ENCODE measurements around the gene FGGY.
"Not testable (repeated sequence)": the region's sequence is repeated elsewhere in the genome, so short reads cannot be mapped to it uniquely, and the experiment has no call there.

The FGGY gene

DNA sequence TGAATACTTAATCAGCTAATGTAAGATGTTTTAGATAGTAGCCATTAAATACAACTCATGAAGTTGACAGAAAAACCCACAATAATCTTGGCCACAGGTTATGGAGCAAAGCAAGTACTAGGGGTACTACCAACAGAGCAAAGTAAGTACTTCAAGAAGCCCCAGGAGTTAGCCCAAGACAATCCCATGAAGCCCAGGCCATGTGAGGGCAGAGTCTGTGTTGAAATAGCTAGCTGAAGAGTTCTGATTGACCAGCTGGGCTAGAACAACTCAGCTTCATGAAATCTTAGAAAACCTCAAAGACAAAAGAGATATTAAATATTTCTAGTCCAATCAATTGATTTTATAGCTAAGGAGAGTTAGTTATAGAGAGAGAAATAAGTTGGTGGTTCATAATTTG is 304.9 kb downstream of the FGGY start:
- DNase-seq = no peak

GRCh38 chr1:59604191-59604590 is 307.3 kb downstream of the FGGY start:
- no peak for DNase-seq

DNA sequence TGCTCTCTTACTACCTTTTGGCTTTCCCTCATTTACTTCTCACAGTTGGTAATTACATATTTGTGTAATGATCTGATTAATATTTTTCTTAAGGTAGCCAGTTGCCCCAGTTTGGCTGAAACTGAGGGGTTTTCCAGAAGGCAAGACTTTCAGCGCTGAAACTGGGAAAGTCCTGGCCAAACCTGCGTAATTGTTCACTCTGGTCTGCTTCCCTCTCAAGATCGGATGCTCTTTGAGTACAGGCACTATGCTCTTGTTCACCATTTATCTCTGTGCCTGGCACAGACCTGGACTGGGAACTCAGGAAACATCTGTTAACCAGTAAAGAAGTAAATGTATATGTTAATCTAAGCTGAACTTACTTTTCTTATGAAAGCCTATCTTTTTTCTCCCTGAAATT is 308.3 kb downstream of the FGGY start:
- DNase-seq = no peak

GRCh38 chr1:59605761-59606160 is 308.9 kb downstream of the FGGY start:
- DNase-seq = no peak

DNA sequence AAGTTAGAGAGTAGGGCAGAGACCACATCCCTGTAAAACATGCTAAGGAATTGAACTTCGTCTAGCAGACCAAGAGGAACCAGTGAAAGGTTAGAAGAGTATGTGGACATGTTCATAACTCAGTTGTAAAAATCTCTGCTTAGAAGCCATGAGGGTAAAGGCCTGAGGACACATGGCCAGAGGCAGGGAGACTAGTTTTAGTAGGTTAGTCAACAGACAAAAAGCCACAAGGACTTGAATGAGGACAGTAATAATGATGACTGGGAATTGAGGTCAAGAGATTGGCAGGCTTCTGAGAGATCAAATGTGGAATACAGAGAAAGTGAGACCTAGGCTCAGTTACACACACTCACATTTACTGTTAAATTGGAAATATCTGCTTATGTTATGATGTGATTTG is 312.4 kb downstream of the FGGY start:
- no peak for DNase-seq

GRCh38 chr1:59610499-59610898 is 313.6 kb downstream of the FGGY start:
- DNase-seq = not testable (repeated sequence)

DNA sequence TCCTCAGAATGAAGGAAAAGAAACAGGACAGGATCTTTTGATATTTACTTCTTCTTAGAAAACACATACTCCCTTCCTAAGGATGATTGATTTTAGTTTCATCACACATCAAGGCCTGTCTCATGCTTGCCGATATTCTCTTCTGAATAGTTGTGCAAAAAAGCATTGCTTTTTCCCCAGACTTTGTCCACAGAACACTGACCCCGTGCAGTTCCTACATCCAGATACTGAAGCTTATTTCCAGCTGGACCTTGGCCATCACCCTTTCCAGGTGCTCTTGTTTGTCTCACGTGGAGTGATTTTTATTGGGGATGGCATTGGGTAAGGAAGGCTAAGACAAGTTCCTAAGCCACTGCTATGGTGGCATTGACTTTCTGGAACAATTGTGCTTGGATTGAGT is 320.5 kb downstream of the FGGY start:
- DNase-seq = no peak

- DNase-seq = no peak
These were observed 322.7 kb downstream of the FGGY start for GRCh38 chr1:59619557-59619956.

DNA sequence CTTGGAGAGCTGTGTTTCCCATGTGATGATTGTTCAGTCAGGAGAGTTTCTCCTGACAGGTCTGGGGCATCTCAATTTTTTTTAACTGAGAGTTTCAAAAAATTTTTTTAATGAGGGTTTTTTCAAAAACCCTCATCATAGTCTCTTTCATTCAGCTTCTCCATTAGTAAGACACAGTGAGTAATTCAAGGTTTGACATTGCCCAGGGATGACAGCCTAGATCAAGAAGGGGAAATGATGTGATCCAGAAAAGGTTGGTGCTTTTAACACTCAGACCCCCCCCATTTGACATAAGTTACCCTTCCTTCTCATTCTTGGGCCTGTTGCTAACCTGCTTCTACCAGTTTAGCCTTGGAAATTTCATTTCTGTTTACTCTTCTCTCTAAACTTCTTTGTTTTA is 328.5 kb downstream of the FGGY start:
- no peak for DNase-seq

DNA sequence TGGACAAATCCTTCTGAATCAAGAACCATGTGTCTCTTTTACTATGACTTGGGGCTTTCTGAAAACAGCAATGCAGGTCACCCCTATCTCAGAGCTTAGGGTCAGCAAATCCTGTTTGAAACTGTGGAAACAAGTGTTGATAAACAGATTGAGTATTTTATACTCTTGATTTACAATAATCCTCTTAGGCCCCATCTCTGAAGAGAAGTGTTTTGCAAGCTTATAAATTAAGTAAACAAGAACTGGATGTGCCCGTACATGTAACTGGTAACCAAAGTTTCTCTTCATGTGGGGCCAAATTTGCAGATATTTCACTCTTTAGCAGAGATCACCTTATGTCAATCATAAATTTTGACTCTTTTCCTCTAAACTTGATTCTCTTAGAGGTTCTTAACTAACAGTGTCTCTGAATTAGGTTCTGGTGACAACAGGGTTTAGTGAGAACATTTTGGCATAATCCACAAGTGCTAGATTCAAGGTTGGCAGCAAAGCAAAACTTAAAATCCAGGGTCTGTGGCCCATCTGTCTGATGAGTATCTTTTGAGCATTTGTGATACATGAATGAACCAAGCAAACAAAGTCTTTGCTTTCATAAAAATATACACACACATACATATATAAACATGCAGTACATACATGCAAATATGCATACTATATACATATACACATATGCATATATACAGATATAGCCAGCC is 334.8 kb downstream of the FGGY start:
- DNase-seq = no peak

DNA sequence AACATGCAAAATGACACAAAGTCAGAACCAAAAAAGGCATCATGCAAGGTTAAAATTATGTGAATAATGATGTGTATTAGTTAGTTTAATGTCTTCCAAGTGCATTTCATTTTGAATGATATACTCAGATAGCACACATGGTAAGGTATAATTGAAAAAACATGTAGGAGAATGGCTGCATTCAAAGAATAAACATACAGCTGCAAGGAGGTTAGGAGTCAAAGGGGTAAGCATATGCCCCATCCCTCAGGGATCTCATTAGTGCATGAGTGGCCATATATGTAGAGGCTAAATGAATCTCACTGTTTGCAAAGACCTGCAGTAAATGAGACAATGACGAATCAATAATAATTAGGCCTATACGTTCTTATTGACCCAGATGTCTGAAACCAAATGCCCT is 338.2 kb downstream of the FGGY start:
- no peak for DNase-seq

GRCh38 chr1:59638231-59638711 is 341.4 kb downstream of the FGGY start:
- no peak for DNase-seq

- DNase-seq = no peak
These were observed 342.4 kb downstream of the FGGY start for GRCh38 chr1:59639266-59639665.

- no peak for DNase-seq
These were observed 344.0 kb downstream of the FGGY start for GRCh38 chr1:59640851-59641250.

GRCh38 chr1:59641836-59642235 is 344.9 kb downstream of the FGGY start:
- DNase-seq = no peak

DNA sequence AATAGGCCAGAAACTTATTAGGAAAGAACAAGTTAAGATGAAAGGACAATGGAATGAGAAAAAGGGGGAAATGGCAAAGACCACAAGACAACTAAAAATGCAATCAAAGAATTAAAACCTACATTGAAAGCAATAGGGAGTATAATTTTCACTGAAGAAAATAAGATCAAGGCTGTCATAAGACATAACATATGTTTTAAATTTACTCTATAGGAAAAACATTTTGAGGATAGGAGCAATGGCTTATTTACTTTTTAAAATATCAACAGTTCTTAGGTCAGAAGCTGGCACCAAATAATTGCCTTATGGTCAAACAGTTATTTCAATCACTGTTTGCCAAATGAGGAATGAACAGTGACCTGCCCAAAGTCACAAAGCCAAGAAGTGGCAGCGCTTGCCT is 346.6 kb downstream of the FGGY start:
- no peak for DNase-seq

GRCh38 chr1:59645893-59646292 is 349.0 kb downstream of the FGGY start:
- no peak for DNase-seq

- DNase-seq = not testable (repeated sequence)
These were observed 356.5 kb downstream of the FGGY start for GRCh38 chr1:59653142-59653958.

GRCh38 chr1:59653968-59654367 is 357.1 kb downstream of the FGGY start:
- no peak for DNase-seq

- no peak for DNase-seq
These were observed 361.1 kb downstream of the FGGY start for GRCh38 chr1:59657873-59658465.

GRCh38 chr1:59664166-59664565 is 367.3 kb downstream of the FGGY start:
- no peak for DNase-seq

DNA sequence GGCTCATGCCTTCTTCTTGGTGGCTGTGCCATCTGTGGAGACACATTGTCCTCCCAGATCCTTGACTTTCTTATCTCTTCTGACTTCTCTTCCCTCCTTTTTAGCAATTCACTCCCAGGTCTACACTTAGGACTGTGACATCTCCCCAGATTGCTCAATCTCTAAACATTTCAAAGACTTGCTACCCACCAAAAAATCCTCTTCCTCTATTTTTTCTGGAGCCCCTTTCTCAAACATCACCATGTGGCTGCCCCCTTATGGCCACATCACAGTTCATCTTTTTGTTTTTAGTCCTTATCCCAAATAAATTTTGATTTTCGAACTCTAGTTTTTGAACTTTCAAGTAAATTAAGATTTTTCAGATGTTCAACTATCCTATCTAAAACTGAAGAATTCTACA is 369.2 kb downstream of the FGGY start:
- DNase-seq = no peak

DNA sequence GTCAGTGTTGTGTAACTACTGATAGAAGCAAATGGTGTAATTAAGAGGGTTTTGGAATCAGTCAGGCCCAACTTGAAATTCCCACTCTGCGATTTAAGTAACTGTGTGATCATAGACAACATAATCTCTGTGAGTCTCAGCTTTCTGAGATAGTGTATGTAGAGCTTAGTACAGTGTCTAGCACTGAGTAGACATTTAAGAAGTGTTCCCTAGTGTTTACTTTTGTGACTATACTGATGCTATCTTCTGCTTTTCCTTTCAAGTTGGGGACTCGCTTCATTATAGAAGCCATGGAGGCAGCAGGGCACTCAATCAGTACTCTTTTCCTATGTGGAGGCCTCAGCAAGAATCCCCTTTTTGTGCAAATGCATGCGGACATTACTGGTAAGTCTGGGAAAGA is 370.1 kb downstream of the FGGY start:
- DNase-seq = no peak

GRCh38 chr1:59669752-59670312 is 372.9 kb downstream of the FGGY start:
- no peak for DNase-seq

Measured in stimulated activated CD4-positive, alpha-beta T cell treated with anti-CD3 and anti-CD28 coated beads, Interleukin-4, amount 100 ng/mL, for 24 hours (primary cell).